Heart right ventricle (tissue), 16 donors: Measurements from ENCODE around the gene RBM14. TPM values are rescaled to one million over a fixed set of nuclear protein-coding genes. Genes with fewer than 3 reads are reported as not detected.

ENCODE experiments used
- ATAC-seq, 8 donors: fragments of 200-7000 bp; cut with Tn5 transposase; one replicate each; pipeline ENCODE4 v1.9.1; 2020; ENCODE audit warnings: mild to moderate bottlenecking in 8 of 8, moderate library complexity in 8 of 8, moderate number of reproducible peaks in 1 of 8
- DNase-seq, 2 donors: peaks; one replicate each; pipeline ENCODE4 v3.0.0-alpha.2; 2020
- H3K27ac ChIP-seq, 10 donors: fragments of 200-600 bp; sonication (generic) in 2 of 10; one replicate each; pipeline versions ENCODE4 v1.5.0 to v1.8.0; 2020 to 2022; ENCODE audit warnings: mild to moderate bottlenecking in 3 of 10
- H3K27me3 ChIP-seq, 7 donors: fragments of 200-600 bp; one replicate each; pipeline ENCODE4 v1.8.0; 2021 to 2022; ENCODE audit warnings: mild to moderate bottlenecking in 2 of 7
- H3K36me3 ChIP-seq, 9 donors: fragments of 200-600 bp; sonication (generic) in 1 of 9; one replicate each; pipeline versions ENCODE4 v1.5.0 to v1.8.0; 2020 to 2022; ENCODE audit warnings: mild to moderate bottlenecking in 2 of 9
- H3K4me1 ChIP-seq, 9 donors: fragments of 200-600 bp; sonication (generic) in 1 of 9; one replicate each; pipeline versions ENCODE4 v1.5.0 to v1.8.0; 2020 to 2022; ENCODE audit warnings: mild to moderate bottlenecking in 4 of 9
- H3K4me3 ChIP-seq, 10 donors: fragments of 200-600 bp; sonication (generic) in 2 of 10; one replicate each; pipeline versions ENCODE4 v1.5.0 to v1.8.0; 2020 to 2022; ENCODE audit warnings: mild to moderate bottlenecking in 7 of 10, moderate library complexity in 2 of 10
- H3K9me3 ChIP-seq, 11 donors: fragments of 200-600 bp in 10 of 11; sonication (generic) in 2 of 11; one replicate each; pipeline versions ENCODE4 v1.5.0 to v1.8.0; 2013 to 2022; ENCODE audit warnings: mild to moderate bottlenecking in 2 of 11, control low read depth in 1 of 11, moderate library complexity in 1 of 11
- WGBS, 2 donors: extraction: QIAGEN DNeasy Blood & Tissue Kit; methylation state at CpG; one replicate each; pipeline ENCODE4 v1.1.7; 2013; ENCODE audit warnings: inconsistent platforms in 1 of 2; 5-methylcytosine and 5-hydroxymethylcytosine counted together
- intact Hi-C, 10 donors: fragments of 100-400 bp; cut with DNase I; formaldehyde crosslinking; loops; one replicate each; pipeline versions ENCODE4 v1.11.1 to v1.14.2; 2022
- polyA plus RNA-seq, 2 donors: library from polyadenylated mRNA; stranded (reverse); fragments of 200-250 nt; gene quantifications; one replicate each; pipeline ENCODE4 v1.2.3, GENCODE V29; 2013
- total RNA-seq, 10 donors: library from RNA; stranded (reverse); fragmentation: NEBNext Ultra II Directional in 3 of 10; extraction: Animal tissue kit (Norgen Biotek cat#: 25700) in 3 of 10; gene quantifications; one replicate each; pipeline versions ENCODE4 v1.2.1 to v1.2.4, GENCODE V29; 2021 to 2023
- TF ChIP-seq, protein P1 (sequence below), 9 donors: fragments of 200-600 bp; sonication (generic) in 2 of 9; IDR thresholded peaks; one replicate each; pipeline versions ENCODE4 v1.5.0 to v1.8.0; 2021 to 2022; ENCODE audit warnings: antibody characterized with exemption in 9 of 9, mild to moderate bottlenecking in 5 of 9, moderate library complexity in 1 of 9
- donor health status: Arrhythmogenic right ventricular cardiomyopathy.
- donor health status: ischemic (EF 13 %, LVEDD 7.1; RV severe dilation, severe dysfunction).
- donor health status: healthy with polysubstance abuse.
- donor health status: DM: no; HTN: yes; CAD: no.
- donor health status: DM: no; HTN: no; CAD: no.
- donor health status: ischemic (EF 25% LVEDD 6.9; RV normal size, moderate dysfunction).
- donor health status: ischemic (EF 25% LVEDD 5.7; RV mildly dilated, moderate dysfunction).
- donor health status: healthy.
- donor health status: DM: yes; HTN: yes; CAD: no.
- donor health status: Ischemic cardiomyopathy.
- donor health status: ischemic (EF 35%, LVEDD 5.7; RV mildly dilated, moderate dysfunction).
- donor health status: nonischemic (EF 11% LVEDD 7.7; RV severe dilation, severe dysfunction).
- donor health status: DM: yes; HTN: yes; CAD: no.
- donor health status: PGD.
- donor health status: ischemic (EF 29% LVEDD 5.4; RV normal size, mild dysfunction).
- donor health status: nonischemic (EF 23%, LVEDD 6.1; RV moderate dilation, normal function).

The RBM14 gene
- total and polyA plus RNA-seq, 12 donors: 16.2 to 49.7 (median 28.3) TPM

DNA sequence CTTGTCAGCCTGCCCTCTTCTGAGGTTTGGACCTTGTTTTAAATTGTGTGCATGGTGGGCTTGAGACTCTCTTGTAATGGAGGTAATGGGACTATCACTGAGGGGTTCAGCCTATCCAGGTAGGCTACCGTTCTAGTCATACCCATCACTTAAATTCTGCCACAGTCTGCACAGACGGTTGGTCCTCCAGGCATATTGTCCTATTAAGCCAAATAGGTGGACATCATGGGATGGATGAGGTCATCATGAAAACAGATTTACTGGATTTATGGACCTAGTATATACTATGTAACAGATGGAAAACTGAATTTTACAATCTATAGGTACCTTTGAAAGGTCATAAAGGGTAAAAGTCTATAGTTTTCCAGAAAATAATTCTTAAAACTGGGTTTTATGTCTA, 12.9 kb downstream of the RBM14 start:
- Histone ChIP-seq H3K27me3 (no peaks in the 10 kb centered on the region), H3K9me3 (no peaks in the 10 kb centered on the region), H3K36me3 (peaks cover 0 to 97% (median 54%) of the 10 kb centered on the region in 9 donors), H3K27ac (no peak overlapping the region), H3K4me1 (peaks cover 3 to 20% (median 12%) of the 10 kb centered on the region in 9 donors), H3K4me3 (no peak overlapping the region)
- WGBS, 2 donors: 85 to 86% methylated on average over 2 of the region's 2 CpGs
- ATAC-seq (no peak), DNase-seq (no peak)
- TF ChIP-seq, protein P1, sequence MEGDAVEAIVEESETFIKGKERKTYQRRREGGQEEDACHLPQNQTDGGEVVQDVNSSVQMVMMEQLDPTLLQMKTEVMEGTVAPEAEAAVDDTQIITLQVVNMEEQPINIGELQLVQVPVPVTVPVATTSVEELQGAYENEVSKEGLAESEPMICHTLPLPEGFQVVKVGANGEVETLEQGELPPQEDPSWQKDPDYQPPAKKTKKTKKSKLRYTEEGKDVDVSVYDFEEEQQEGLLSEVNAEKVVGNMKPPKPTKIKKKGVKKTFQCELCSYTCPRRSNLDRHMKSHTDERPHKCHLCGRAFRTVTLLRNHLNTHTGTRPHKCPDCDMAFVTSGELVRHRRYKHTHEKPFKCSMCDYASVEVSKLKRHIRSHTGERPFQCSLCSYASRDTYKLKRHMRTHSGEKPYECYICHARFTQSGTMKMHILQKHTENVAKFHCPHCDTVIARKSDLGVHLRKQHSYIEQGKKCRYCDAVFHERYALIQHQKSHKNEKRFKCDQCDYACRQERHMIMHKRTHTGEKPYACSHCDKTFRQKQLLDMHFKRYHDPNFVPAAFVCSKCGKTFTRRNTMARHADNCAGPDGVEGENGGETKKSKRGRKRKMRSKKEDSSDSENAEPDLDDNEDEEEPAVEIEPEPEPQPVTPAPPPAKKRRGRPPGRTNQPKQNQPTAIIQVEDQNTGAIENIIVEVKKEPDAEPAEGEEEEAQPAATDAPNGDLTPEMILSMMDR (IDR thresholded peaks at IDR 0.05): no peak
- intact Hi-C loops: no loop called here

DNA sequence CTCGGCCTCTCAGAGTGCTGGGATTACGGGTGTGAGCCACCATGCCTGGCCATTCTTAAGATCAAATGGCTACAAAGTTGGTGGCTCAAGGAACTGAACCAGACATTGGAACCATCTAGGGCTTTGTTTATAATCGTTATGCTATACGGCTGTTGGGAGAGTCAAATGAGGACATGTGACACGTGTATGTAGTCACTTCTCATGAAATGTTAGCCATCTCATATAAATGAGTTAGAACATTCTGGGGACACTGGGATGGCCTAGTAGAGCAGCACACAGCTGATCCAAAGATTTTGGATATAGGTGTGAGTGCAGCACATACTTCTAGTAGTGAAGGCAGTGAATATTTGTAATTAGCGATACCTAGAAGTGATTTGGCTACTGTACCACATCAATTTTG, 15.5 kb downstream of the RBM14 start:
- WGBS, 2 donors: 88 to 91% methylated on average over 6 of the region's 6 CpGs
- no peak for ATAC-seq
- no peak overlapping the region for H3K4me3 ChIP-seq
- intact Hi-C loops: no loop called here
- H3K27me3 ChIP-seq: no peaks in the 10 kb centered on the region
- TF ChIP-seq, protein P1 (IDR thresholded peaks at IDR 0.05): no peak
- H3K36me3 ChIP-seq: peaks cover 0 to 83% (median 29%) of the 10 kb centered on the region in 9 donors
- no peak overlapping the region for H3K27ac ChIP-seq
- H3K9me3 ChIP-seq: no peaks in the 10 kb centered on the region
- peaks cover 0 to 15% (median 3%) of the 10 kb centered on the region in 9 donors for H3K4me1 ChIP-seq
- DNase-seq: no peak

DNA sequence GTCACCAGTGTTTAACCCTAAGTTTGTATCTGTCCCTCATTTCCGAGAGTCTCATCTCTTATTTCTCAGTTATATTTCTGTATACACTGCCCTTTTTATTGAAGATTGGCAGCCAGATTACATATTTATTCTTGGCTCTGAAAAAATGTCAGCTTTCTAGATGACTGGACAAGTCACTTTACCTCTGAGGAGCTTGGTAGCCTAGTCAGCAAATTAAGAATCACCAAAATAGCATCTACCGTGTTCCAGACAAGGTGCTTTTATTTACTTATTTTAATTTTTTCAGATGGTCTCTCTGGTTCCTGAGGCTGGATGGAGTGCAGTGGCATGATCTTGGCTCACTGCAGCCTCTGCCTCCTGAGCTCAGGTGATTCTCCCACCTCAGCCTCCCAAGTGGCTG, 16.5 kb downstream of the RBM14 start:
- H3K27ac ChIP-seq: no peak overlapping the region
- peaks cover 0 to 72% (median 19%) of the 10 kb centered on the region in 9 donors for H3K36me3 ChIP-seq
- H3K27me3 ChIP-seq: no peaks in the 10 kb centered on the region
- no peak overlapping the region for H3K4me3 ChIP-seq
- no peaks in the 10 kb centered on the region for H3K9me3 ChIP-seq
- no peak for DNase-seq
- peaks cover 0 to 25% (median 13%) of the 10 kb centered on the region in 9 donors for H3K4me1 ChIP-seq
- no peak for ATAC-seq
- TF ChIP-seq, protein P1 (IDR thresholded peaks at IDR 0.05): no peak
- 82 to 89% methylated on average over 2 of the region's 2 CpGs for WGBS, 2 donors
- intact Hi-C loops: no loop called here

DNA sequence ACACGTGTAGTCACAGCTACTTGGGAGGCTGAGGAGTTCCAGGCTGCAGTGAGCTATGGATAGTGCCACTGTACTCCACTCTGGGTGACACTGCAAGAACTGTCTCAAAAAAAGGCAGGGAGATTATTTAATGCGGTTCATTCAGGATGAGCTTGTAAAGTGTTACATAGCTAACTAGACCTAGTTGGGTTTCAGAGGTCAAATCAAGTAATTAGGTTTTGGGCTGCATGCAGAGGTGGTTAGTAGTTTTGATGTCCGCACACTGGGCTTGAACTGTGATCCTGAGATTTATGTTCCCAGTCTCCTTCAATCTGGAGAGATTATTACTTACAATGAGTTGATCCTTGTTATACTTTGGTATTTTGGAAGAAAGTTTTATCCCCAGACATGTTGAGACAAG, 20.0 kb downstream of the RBM14 start:
- 80% methylated on average over 3 of the region's 3 CpGs for WGBS, 2 donors
- ATAC-seq (no peak), DNase-seq (no peak)
- Histone ChIP-seq H3K4me1 (peaks cover 10 to 48% (median 32%) of the 10 kb centered on the region in 9 donors), H3K27me3 (no peaks in the 10 kb centered on the region), H3K27ac (no peak overlapping the region), H3K4me3 (no peak overlapping the region), H3K36me3 (peaks cover 0 to 55% (median 11%) of the 10 kb centered on the region in 9 donors), H3K9me3 (no peaks in the 10 kb centered on the region)
- intact Hi-C loops: loop anchor here in 2 of 10 donors (5.0 kb wide), 1 partner anchor 41 kb away; the partner anchor contains the start of gene RBM4B (in 2 of the 2)
- TF ChIP-seq, protein P1 (IDR thresholded peaks at IDR 0.05): no peak
